GM19372 (cell line): ENCODE data around the gene LINC00305.

Experiments used
- ATAC-seq: cut with Tn5 transposase; IDR thresholded peaks from one replicate; pipeline ENCODE4 v1.9.1; 2021; ENCODE audit warnings: mild to moderate bottlenecking, low read depth, moderate library complexity; ENCODE audit not compliant: unreplicated experiment

Gene LINC00305

GRCh38 chr18:64037812-64038414 is 111.0 kb downstream of the LINC00305 start:
- peak; percentile 72 for ATAC-seq

- ATAC-seq, result no peak
These were observed 116.6 kb downstream of the LINC00305 start for GRCh38 chr18:64032312-64032711.

GRCh38 chr18:64031411-64031810 is 117.5 kb downstream of the LINC00305 start:
- ATAC-seq, result no peak
